H1 (cell line): ENCODE measurements around the gene GRIK4. TPM values are rescaled to one million over a fixed set of nuclear protein-coding genes. Genes with fewer than 3 reads are reported as not detected.

Experiments used
- NRF1 ChIP-seq: IDR thresholded peaks from 2 replicates; pipeline ENCODE4 v1.6.1; 2011; ENCODE audit warnings: mild to moderate bottlenecking, low read depth, low read length, improper control_type of control experiment
- polyA plus RNA-seq, 7 experiments: library from polyadenylated mRNA; depleted of rRNA in 3 of 7; stranded (reverse) in 5 of 7; unstranded in 2 of 7; fragments of >200 nt in 5 of 7; fragments of 200-250 nt in 2 of 7; gene quantifications; 1 replicate in 5 of 7; 2 replicates in 1 of 7; 4 replicates in 1 of 7; pipeline versions ENCODE4 v1.2.1 to v1.2.3, GENCODE V29; 2011 to 2013; ENCODE audit warnings: missing spikeins in 2 of 7, mixed read lengths in 2 of 7
- total RNA-seq: library from RNA; stranded (reverse); fragmentation: NEBNext Ultra II Directional; extraction: Animal tissue kit (Norgen Biotek cat#: 25700); gene quantifications from 2 replicates; pipeline ENCODE4 v1.2.1, GENCODE V29; 2021

The GRIK4 gene
- total and polyA plus RNA-seq, 2 of the 8 experiments (the other 6 are each of a cell fraction or from before 2014, with no cell fraction given): 1.2 to 2.9 TPM

DNA sequence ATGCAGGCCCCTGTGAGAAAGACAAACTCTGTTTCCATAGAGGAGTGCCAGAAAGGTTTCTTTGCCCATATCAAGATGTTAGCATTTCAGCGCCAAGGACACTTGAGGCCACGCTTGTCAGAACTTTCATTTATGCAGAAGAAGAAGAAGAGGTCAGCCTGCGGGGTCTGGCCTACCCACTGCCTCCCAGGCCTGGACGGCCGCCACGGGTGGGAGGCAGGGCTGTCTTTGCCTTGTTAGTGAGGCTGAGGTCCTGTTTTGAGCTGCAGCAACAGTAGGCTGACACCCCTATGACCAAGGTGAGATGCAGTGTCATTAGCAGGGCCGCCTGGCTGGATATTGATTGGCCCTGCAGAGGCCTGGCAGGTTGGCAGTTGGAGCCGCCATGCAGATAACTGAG, 183.9 kb downstream of the GRIK4 start (continued):
- TF ChIP-seq NRF1: no peak
